Mesenchymal stem cell (in vitro differentiated cells and primary cell): ENCODE measurements around the gene MCF2L2.

ENCODE experiments used
- DNase-seq: peaks from one replicate; pipeline ENCODE4 v3.0.0-alpha.2; 2013
- H2AFZ ChIP-seq: one replicate; pipeline ENCODE4 v1.6.1; 2013; ENCODE audit warnings: low read depth, mild to moderate bottlenecking, control low read depth, inconsistent platforms, low read length, moderate library complexity
- H2AK5ac ChIP-seq: 2 replicates; pipeline ENCODE4 v1.6.1; 2013; ENCODE audit warnings: low read length, moderate library complexity, mild to moderate bottlenecking, inconsistent platforms; ENCODE audit not compliant: severe bottlenecking
- H2BK120ac ChIP-seq: one replicate; pipeline ENCODE4 v1.6.1; 2013; ENCODE audit warnings: low read depth, mild to moderate bottlenecking, inconsistent platforms, low read length, moderate library complexity
- H2BK12ac ChIP-seq, 2 experiments: one replicate each; pipeline ENCODE4 v1.6.1; 2013; ENCODE audit warnings: inconsistent platforms in 2 of 2, low read length in 2 of 2, mild to moderate bottlenecking in 2 of 2, moderate library complexity in 2 of 2, control low read depth in 1 of 2
- H2BK15ac ChIP-seq: one replicate; pipeline ENCODE4 v1.6.1; 2013; ENCODE audit warnings: mild to moderate bottlenecking, low read depth, inconsistent platforms; ENCODE audit not compliant: poor library complexity, severe bottlenecking
- H2BK5ac ChIP-seq: 2 replicates; pipeline ENCODE4 v1.6.1; 2013; ENCODE audit warnings: low read depth, mild to moderate bottlenecking, low read length, control low read depth, inconsistent platforms; ENCODE audit not compliant: poor library complexity, severe bottlenecking
- H3K14ac ChIP-seq, 2 experiments: one replicate each; pipeline ENCODE4 v1.6.1; 2013; ENCODE audit warnings: inconsistent platforms in 2 of 2, low read length in 2 of 2, control low read depth in 1 of 2, mild to moderate bottlenecking in 1 of 2, moderate library complexity in 1 of 2
- H3K18ac ChIP-seq, 2 experiments: one replicate each; pipeline ENCODE4 v1.6.1; 2013; ENCODE audit warnings: inconsistent platforms in 2 of 2, low read length in 2 of 2, control low read depth in 1 of 2, low read depth in 1 of 2, mild to moderate bottlenecking in 1 of 2
- H3K23ac ChIP-seq, 2 experiments: one replicate each; pipeline ENCODE4 v1.6.1; 2013; ENCODE audit warnings: inconsistent platforms in 2 of 2, low read length in 2 of 2, mild to moderate bottlenecking in 2 of 2, moderate library complexity in 2 of 2, control low read depth in 1 of 2
- H3K27ac ChIP-seq: 2 replicates; pipeline ENCODE4 v1.5.1; 2013; ENCODE audit warnings: mild to moderate bottlenecking, moderate library complexity, low read length, control low read depth, inconsistent platforms; ENCODE audit not compliant: poor library complexity, severe bottlenecking
- H3K27me3 ChIP-seq, 2 experiments: 2 replicates each; pipeline versions ENCODE4 v1.6.1 to v1.7.0; 2013; ENCODE audit warnings: low read length in 2 of 2, mild to moderate bottlenecking in 2 of 2, moderate library complexity in 2 of 2, control low read depth in 1 of 2, inconsistent platforms in 1 of 2; ENCODE audit not compliant: control insufficient read depth in 1 of 2, insufficient read depth in 1 of 2
- H3K36me3 ChIP-seq, 2 experiments: 2 replicates each; pipeline versions ENCODE4 v1.6.1 to v1.7.0; 2013; ENCODE audit warnings: low read length in 2 of 2, control low read depth in 1 of 2, inconsistent platforms in 1 of 2, low read depth in 1 of 2, mild to moderate bottlenecking in 1 of 2; ENCODE audit not compliant: insufficient read depth in 2 of 2, control insufficient read depth in 1 of 2
- H3K4ac ChIP-seq, 2 experiments: one replicate each; pipeline ENCODE4 v1.6.1; 2013; ENCODE audit warnings: inconsistent platforms in 2 of 2, low read length in 2 of 2, mild to moderate bottlenecking in 2 of 2, moderate library complexity in 2 of 2, control low read depth in 1 of 2, low read depth in 1 of 2
- H3K4me1 ChIP-seq: 2 replicates; pipeline ENCODE4 v1.6.1; 2013; ENCODE audit warnings: low read depth, low read length, control low read depth; ENCODE audit not compliant: control insufficient read depth, insufficient read depth
- H3K4me2 ChIP-seq: 2 replicates; pipeline ENCODE4 v1.6.1; 2013; ENCODE audit warnings: low read length, mild to moderate bottlenecking, inconsistent platforms; ENCODE audit not compliant: poor library complexity, severe bottlenecking
- H3K4me3 ChIP-seq, 2 experiments: 2 replicates each; pipeline versions ENCODE4 v1.5.1 to v1.7.0; 2013; ENCODE audit warnings: low read length in 2 of 2, mild to moderate bottlenecking in 2 of 2, control low read depth in 1 of 2, low read depth in 1 of 2; ENCODE audit not compliant: insufficient read depth in 1 of 2
- H3K79me1 ChIP-seq: replicated peaks from 2 replicates; pipeline ENCODE4 v1.6.1; 2013; ENCODE audit warnings: mild to moderate bottlenecking, control low read depth, low read length, inconsistent platforms; ENCODE audit not compliant: poor library complexity, severe bottlenecking
- H3K9ac ChIP-seq: 2 replicates; pipeline ENCODE4 v1.7.0; 2013; ENCODE audit warnings: mild to moderate bottlenecking, low read length, moderate library complexity
- H3K9me3 ChIP-seq: 2 replicates; pipeline ENCODE4 v1.7.0; 2013; ENCODE audit warnings: mild to moderate bottlenecking, low read length; ENCODE audit not compliant: control insufficient read depth
- H4K8ac ChIP-seq: one replicate; pipeline ENCODE4 v1.6.1; 2013; ENCODE audit warnings: inconsistent platforms, mild to moderate bottlenecking, low read length, moderate library complexity
- H4K91ac ChIP-seq: one replicate; pipeline ENCODE4 v1.6.1; 2013; ENCODE audit warnings: mild to moderate bottlenecking, low read length, inconsistent platforms
- WGBS: methylation state at CpG from one replicate; pipeline ENCODE4 v1.1.7; 2013; ENCODE audit warnings: mixed read lengths; 5-methylcytosine and 5-hydroxymethylcytosine counted together

Gene MCF2L2

GRCh38 chr3:183197734-183198133 lies 230.7 kb downstream of the MCF2L2 start:
- H3K36me3 ChIP-seq = no peaks in the 10 kb centered on the region
- no peak overlapping the region for H4K91ac ChIP-seq
- no peak overlapping the region for H2AFZ ChIP-seq
- H3K27ac ChIP-seq = no peak overlapping the region
- H3K4me2 ChIP-seq = no peak overlapping the region
- no peak overlapping the region for H2BK15ac ChIP-seq
- peaks cover 9% of the 10 kb centered on the region for H3K9me3 ChIP-seq
- no peak overlapping the region for H2BK5ac ChIP-seq
- H3K4me3 ChIP-seq = no peak overlapping the region
- H4K8ac ChIP-seq = no peak overlapping the region
- no peak overlapping the region for H2BK12ac ChIP-seq
- no peak overlapping the region for H2BK120ac ChIP-seq
- H3K14ac ChIP-seq = no peak overlapping the region
- H2AK5ac ChIP-seq = no peak overlapping the region
- H3K18ac ChIP-seq = no peak overlapping the region
- no peaks in the 10 kb centered on the region for H3K79me1 ChIP-seq
- H3K27me3 ChIP-seq = peaks cover 0 to 10% of the 10 kb centered on the region in 2 experiments
- no peak for DNase-seq
- H3K23ac ChIP-seq = no peak overlapping the region
- no peaks in the 10 kb centered on the region for H3K4me1 ChIP-seq
- H3K9ac ChIP-seq = no peak overlapping the region
- H3K4ac ChIP-seq = no peak overlapping the region

- Histone ChIP-seq H2BK120ac (no peak overlapping the region), H4K91ac (no peak overlapping the region), H3K23ac (no peak overlapping the region)
Measured at GRCh38 chr3:183195266-183195665, 233.2 kb downstream of the MCF2L2 start.

GRCh38 chr3:183193762-183194689 lies 234.4 kb downstream of the MCF2L2 start:
- Histone ChIP-seq H3K23ac (no peak overlapping the region), H3K36me3 (no peaks in the 10 kb centered on the region), H4K8ac (no peak overlapping the region), H2AK5ac (no peak overlapping the region), H3K9ac (no peak overlapping the region), H2AFZ (no peak overlapping the region), H3K4me1 (no peaks in the 10 kb centered on the region), H2BK5ac (no peak overlapping the region), H2BK15ac (no peak overlapping the region), H3K4me3 (no peak overlapping the region), H3K9me3 (no peaks in the 10 kb centered on the region), H3K27me3 (peaks cover 0 to 10% of the 10 kb centered on the region in 2 experiments), H4K91ac (no peak overlapping the region), H3K27ac (no peak overlapping the region), H3K4me2 (no peak overlapping the region), H2BK120ac (no peak overlapping the region), H2BK12ac (no peak overlapping the region), H3K14ac (no peak overlapping the region), H3K79me1 (no peaks in the 10 kb centered on the region), H3K4ac (no peak overlapping the region), H3K18ac (no peak overlapping the region)
- no peak for DNase-seq
- WGBS = 88% methylated on average over 9 of the region's 10 CpGs

More at GRCh38 chr3:183195266-183195665, 233.2 kb downstream of the MCF2L2 start:
- Histone ChIP-seq H3K36me3 (no peaks in the 10 kb centered on the region), H3K14ac (no peak overlapping the region), H3K9ac (no peak overlapping the region), H3K79me1 (no peaks in the 10 kb centered on the region), H2AFZ (no peak overlapping the region), H3K4ac (no peak overlapping the region), H3K4me2 (no peak overlapping the region), H3K4me3 (no peak overlapping the region), H2AK5ac (no peak overlapping the region), H3K4me1 (no peaks in the 10 kb centered on the region), H3K18ac (no peak overlapping the region), H3K27me3 (peaks cover 0 to 10% of the 10 kb centered on the region in 2 experiments), H2BK5ac (no peak overlapping the region), H3K27ac (no peak overlapping the region), H2BK12ac (no peak overlapping the region), H2BK15ac (no peak overlapping the region), H3K9me3 (no peaks in the 10 kb centered on the region), H4K8ac (no peak overlapping the region)
- DNase-seq = no peak
- 95% methylated on average over 4 of the region's 4 CpGs for WGBS

GRCh38 chr3:183192650-183193300 lies 235.6 kb downstream of the MCF2L2 start:
- no peak overlapping the region for H3K4me2 ChIP-seq
- peaks cover 0 to 6% of the 10 kb centered on the region in 2 experiments for H3K27me3 ChIP-seq
- H3K36me3 ChIP-seq = no peaks in the 10 kb centered on the region
- H3K4me1 ChIP-seq = no peaks in the 10 kb centered on the region
- no peak for DNase-seq
- H2BK12ac ChIP-seq = no peak overlapping the region
- H3K4me3 ChIP-seq = no peak overlapping the region
- no peak overlapping the region for H3K9ac ChIP-seq
- H2BK5ac ChIP-seq = no peak overlapping the region
- no peak overlapping the region for H2BK15ac ChIP-seq
- no peak overlapping the region for H3K23ac ChIP-seq
- 89% methylated on average over 6 of the region's 7 CpGs for WGBS
- H3K9me3 ChIP-seq = no peaks in the 10 kb centered on the region
- no peak overlapping the region for H3K18ac ChIP-seq
- H4K8ac ChIP-seq = no peak overlapping the region
- no peak overlapping the region for H3K27ac ChIP-seq
- H3K79me1 ChIP-seq = no peaks in the 10 kb centered on the region
- H2BK120ac ChIP-seq = no peak overlapping the region
- no peak overlapping the region for H4K91ac ChIP-seq
- no peak overlapping the region for H2AK5ac ChIP-seq
- H2AFZ ChIP-seq = no peak overlapping the region
- no peak overlapping the region for H3K4ac ChIP-seq
- H3K14ac ChIP-seq = no peak overlapping the region
